ENCODE results near the gene PAWR. TPM values are rescaled to one million over a fixed set of nuclear protein-coding genes. Genes with fewer than 3 reads are reported as not detected.

Gene PAWR
- total RNA-seq, 4 donors from 2014 or later: 44.3 to 67.3 (median 48.5) TPM

- WGBS, 2 donors: 83 to 93% methylated on average over 3 of the region's 3 CpGs
- H3K36me3 ChIP-seq: peaks cover 0 to 17% (median 0%) of the 10 kb centered on the region in 3 donors
Measured at GRCh38 chr12:79614730-79615129, 76.0 kb downstream of the PAWR start.

DNA sequence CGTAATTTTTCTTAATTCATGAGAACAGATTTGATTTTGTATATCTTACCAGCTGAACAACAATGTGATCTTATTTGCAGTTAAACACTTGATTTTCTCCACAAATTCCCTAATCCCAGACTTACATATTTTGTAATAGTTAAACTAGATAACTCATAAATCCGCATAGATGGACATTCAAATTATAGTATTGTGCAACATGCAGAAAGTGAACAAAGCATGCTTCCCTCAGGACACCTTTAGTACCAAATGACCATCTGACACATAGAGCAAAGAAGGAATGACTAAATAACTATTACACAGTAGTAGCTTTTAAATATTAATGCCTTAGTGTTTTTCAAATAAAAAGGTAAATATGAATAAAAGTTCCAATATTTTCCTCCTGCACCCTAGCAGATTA, 88.9 kb downstream of the PAWR start:
- Histone ChIP-seq H3K27me3 (no peaks in the 10 kb centered on the region), H3K36me3 (no peaks in the 10 kb centered on the region), H3K9me3 (no peaks in the 10 kb centered on the region), H3K27ac (no peak overlapping the region), H3K4me1 (no peaks in the 10 kb centered on the region), H3K4me3 (no peak overlapping the region)
- 89 to 91% methylated on average over 2 of the region's 2 CpGs for WGBS, 2 donors
- DNase-seq: no peak
- intact Hi-C loops (cut with DNase I): no loop called here
- TF ChIP-seq CTCF (IDR thresholded peaks at IDR 0.05) (no peak), POLR2A (IDR thresholded peaks at IDR 0.05) (no peak)

More at GRCh38 chr12:79614730-79615129, 76.0 kb downstream of the PAWR start:
- Histone ChIP-seq H3K9me3 (no peaks in the 10 kb centered on the region), H3K4me1 (peaks cover 0 to 20% (median 0%) of the 10 kb centered on the region in 3 donors), H3K27me3 (no peaks in the 10 kb centered on the region), H3K27ac (no peak overlapping the region), H3K4me3 (no peak overlapping the region)
- no peak for DNase-seq
- intact Hi-C loops (cut with DNase I): no loop called here
- TF ChIP-seq POLR2A (IDR thresholded peaks at IDR 0.05) (no peak), CTCF (IDR thresholded peaks at IDR 0.05) (no peak)

- intact Hi-C loops (cut with DNase I): no loop called here
- H3K27ac ChIP-seq: no peak overlapping the region
- WGBS, 2 donors: 85 to 86% methylated on average over 1 to 3 of the region's 3 CpGs
- H3K27me3 ChIP-seq: no peaks in the 10 kb centered on the region
- H3K36me3 ChIP-seq: peaks cover 0 to 4% (median 0%) of the 10 kb centered on the region in 3 donors
- TF ChIP-seq CTCF (IDR thresholded peaks at IDR 0.05) (no peak), POLR2A (IDR thresholded peaks at IDR 0.05) (no peak)
- no peak overlapping the region for H3K4me3 ChIP-seq
- DNase-seq: no peak
- H3K4me1 ChIP-seq: no peaks in the 10 kb centered on the region
- H3K9me3 ChIP-seq: no peaks in the 10 kb centered on the region
Measured at GRCh38 chr12:79597910-79598309, 92.9 kb downstream of the PAWR start.

DNA sequence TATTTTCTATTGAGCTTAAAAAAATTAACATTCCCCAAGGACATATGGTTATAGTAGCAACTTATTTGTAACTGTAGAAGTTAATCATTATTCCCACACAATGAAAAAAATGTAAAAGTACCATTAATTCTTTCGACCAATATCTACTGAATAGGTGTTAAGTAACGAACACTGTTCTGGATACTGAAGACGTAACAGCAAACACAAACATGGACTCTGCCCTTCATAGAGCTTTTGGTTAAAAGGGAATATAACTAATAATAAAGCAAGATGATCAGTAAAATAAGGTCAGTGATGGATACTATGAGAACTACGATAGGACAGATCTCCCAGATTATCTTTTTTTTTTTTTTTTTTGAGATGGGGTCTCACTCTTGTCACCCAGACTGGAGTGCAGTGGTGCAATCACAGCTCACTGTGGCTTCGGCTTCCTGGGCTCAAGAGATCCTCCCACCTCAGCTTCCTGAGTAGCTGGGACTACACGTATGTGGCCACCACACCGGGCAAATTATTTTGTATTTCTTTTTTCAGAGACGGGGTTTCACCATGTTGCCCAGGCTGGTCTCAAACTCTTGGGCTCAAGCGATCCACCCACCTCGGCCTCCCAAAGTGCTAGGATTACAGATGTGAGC, 93.9 kb downstream of the PAWR start:
- no peaks in the 10 kb centered on the region for H3K27me3 ChIP-seq
- no peak for DNase-seq

More for the DNA sequence above, 93.9 kb downstream of the PAWR start:
- 90 to 93% methylated on average over 9 to 10 of the region's 10 CpGs for WGBS, 2 donors
- H3K27ac ChIP-seq: no peak overlapping the region
- peaks cover 0 to 4% (median 0%) of the 10 kb centered on the region in 3 donors for H3K36me3 ChIP-seq
- H3K4me3 ChIP-seq: no peak overlapping the region
- H3K9me3 ChIP-seq: no peaks in the 10 kb centered on the region
- intact Hi-C loops (cut with DNase I): no loop called here
- H3K4me1 ChIP-seq: no peaks in the 10 kb centered on the region
- TF ChIP-seq CTCF (IDR thresholded peaks at IDR 0.05) (no peak), POLR2A (IDR thresholded peaks at IDR 0.05) (no peak)
